ENCODE data around the gene CHRM2.

Gene CHRM2

DNA sequence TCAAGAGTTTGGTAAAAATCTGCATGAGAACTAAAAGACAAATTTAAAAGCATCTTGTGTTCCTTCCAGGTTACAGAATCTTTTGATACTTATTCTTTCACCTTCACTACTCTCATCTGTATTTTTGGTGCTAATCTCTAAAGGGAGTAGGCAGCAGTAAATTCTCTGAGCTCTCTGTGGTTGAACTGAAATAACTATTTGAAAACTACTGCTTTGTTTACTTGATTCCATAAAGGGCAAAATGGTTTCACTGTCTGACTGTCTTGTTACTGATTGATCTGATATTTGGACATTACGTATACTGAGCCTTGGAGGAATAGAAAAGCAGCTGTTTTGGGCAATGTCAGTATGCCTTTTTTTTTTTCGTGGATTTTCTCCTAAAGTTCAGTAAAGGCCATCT lies 103.3 kb downstream of the CHRM2 start:
- H3K27ac ChIP-seq: no peak overlapping the region
- TF ChIP-seq, protein P1, sequence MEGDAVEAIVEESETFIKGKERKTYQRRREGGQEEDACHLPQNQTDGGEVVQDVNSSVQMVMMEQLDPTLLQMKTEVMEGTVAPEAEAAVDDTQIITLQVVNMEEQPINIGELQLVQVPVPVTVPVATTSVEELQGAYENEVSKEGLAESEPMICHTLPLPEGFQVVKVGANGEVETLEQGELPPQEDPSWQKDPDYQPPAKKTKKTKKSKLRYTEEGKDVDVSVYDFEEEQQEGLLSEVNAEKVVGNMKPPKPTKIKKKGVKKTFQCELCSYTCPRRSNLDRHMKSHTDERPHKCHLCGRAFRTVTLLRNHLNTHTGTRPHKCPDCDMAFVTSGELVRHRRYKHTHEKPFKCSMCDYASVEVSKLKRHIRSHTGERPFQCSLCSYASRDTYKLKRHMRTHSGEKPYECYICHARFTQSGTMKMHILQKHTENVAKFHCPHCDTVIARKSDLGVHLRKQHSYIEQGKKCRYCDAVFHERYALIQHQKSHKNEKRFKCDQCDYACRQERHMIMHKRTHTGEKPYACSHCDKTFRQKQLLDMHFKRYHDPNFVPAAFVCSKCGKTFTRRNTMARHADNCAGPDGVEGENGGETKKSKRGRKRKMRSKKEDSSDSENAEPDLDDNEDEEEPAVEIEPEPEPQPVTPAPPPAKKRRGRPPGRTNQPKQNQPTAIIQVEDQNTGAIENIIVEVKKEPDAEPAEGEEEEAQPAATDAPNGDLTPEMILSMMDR (IDR thresholded peaks at IDR 0.05): no peak
- TF ChIP-seq ZFX (IDR thresholded peaks at IDR 0.05; ENCODE audit: borderline replicate concordance): no peak

DNA sequence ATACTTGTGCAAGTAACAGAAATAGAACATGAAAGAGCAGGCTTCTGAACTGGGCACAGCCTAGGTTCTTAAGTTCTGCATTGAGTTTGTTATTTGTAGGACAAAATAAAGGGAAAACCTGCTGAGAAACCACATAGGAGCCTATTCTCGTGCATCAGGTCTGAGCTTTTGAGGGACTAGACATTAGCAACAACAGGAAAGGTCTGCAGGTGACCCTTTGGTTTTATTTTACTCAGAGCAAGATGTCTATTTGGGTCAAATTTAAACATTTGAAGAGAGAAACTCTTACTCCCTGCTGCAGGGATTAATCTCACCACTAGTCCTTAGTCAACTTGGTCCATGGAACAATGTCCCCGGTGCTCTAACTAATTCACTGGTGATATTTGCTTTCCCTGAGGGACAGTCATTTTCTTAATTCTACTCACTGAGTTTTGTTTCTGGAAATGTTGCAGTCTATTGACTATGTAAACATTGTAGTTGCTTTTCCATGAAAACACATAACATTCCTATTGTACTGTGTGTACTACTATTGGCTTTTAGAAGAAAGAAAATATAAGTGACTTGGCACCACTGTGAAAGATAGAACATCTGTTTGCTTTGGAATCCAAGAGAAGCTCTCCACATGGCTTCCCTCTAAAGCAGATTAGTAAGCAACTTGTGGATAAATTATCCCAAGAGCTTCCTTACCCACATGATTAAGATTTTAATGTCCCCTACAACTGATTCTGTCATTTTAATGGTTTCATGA lies 108.2 kb downstream of the CHRM2 start:
- TF ChIP-seq ZFX (IDR thresholded peaks at IDR 0.05; ENCODE audit: borderline replicate concordance): no peak
- TF ChIP-seq, protein P1 (IDR thresholded peaks at IDR 0.05): no peak
- no peak overlapping the region for H3K27ac ChIP-seq

DNA sequence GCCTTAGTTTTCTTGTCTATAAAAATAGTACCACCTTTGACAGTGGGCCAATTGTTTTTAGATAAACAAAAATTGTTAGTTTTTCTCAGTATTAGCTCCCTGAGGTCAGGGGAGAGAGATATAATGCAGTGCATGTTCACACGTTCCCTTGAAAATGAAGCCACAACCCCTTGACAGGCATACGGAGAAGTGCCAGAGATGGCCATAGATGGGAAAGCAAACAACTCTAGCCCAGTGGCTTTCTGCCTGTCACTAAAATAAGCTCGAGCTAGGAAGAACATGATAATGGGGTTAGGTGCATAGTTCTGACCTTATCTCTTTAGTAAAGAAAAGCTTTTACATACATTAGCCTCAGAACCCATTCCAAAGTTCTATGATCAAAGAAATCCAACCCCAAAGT lies 124.9 kb downstream of the CHRM2 start:
- TF ChIP-seq, protein P1 (IDR thresholded peaks at IDR 0.05): no peak
- TF ChIP-seq ZFX (IDR thresholded peaks at IDR 0.05; ENCODE audit: borderline replicate concordance): no peak
- no peak overlapping the region for H3K27ac ChIP-seq

DNA sequence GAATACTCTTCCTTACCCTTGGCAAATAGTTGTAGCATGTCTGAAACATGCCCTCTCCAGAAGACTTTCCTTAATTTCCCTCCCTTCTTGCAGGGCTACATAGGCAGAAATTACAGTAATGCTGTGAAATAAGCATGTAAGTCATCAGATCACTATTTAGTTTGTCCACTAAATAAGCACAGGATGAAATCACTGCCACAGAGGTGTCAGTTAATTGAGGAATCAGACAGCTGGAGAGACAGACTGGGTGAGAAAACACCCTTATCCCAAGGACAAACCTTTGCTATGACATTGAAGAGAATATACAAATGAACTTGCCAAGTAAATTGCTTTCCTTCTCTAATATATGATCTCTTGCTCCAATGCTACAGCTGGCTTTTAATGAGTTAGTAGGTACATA lies 129.3 kb downstream of the CHRM2 start:
- TF ChIP-seq, protein P1 (IDR thresholded peaks at IDR 0.05): no peak
- TF ChIP-seq ZFX (IDR thresholded peaks at IDR 0.05; ENCODE audit: borderline replicate concordance): no peak
- no peak overlapping the region for H3K27ac ChIP-seq

DNA sequence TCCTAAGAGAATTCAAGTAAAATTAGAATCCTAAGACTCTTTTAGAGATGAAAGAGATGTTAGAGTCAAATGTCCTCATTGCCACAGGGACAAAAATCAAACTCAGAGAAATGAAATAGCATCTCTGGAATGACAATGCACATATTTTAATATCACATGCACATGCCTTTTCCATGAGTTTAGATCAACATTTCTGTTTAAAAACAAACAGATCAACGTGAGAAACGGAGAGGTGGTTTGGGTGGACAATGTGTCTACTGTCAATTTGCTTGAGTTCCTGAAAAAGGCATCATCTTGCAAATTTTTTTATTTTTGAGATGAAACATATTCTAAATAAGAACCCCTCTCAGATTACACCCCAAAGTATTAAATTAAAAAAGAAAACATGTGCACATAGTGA lies 130.0 kb downstream of the CHRM2 start:
- TF ChIP-seq, protein P1 (IDR thresholded peaks at IDR 0.05): no peak
- TF ChIP-seq ZFX (IDR thresholded peaks at IDR 0.05; ENCODE audit: borderline replicate concordance): no peak
- H3K27ac ChIP-seq: no peak overlapping the region

DNA sequence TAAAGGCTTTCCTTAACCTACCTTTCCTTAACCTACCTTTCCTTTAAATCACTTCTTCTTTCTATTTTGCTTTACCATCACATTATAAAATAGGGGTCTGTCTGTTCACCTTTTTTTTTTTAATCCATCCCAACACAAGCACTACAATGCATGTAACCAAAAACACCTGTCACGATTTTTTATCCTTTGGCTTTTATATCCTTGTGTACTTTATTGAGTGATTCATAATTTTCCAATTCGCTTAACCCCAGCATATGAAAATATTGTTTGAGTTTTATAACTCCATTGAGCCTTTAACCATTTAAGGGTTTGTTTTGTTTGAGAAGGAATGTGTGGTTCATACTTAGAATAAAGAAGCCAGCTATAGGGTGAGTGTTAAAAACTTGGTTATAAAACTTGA lies 132.2 kb downstream of the CHRM2 start:
- no peak overlapping the region for H3K27ac ChIP-seq
- TF ChIP-seq, protein P1 (IDR thresholded peaks at IDR 0.05): no peak
- TF ChIP-seq ZFX (IDR thresholded peaks at IDR 0.05; ENCODE audit: borderline replicate concordance): no peak

DNA sequence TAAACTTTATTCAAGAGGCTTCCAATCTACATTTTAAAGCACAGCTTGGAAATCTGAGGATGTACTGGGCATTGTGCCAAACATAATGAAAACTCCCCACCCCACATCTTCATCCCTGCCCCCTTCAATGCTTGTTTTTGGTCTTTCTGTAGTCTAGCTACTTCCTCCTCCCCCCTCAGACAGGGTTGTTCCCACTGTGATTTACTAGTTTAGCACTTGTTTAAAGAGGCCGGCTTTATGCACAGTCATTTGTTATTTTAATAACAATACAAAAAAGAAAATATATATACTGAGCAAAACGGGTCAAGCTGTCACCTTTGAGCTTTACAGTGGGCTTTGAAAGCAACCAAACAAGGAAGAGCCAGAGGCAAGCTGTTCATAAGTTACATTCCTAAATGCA lies 132.6 kb downstream of the CHRM2 start:
- TF ChIP-seq, protein P1 (IDR thresholded peaks at IDR 0.05): no peak
- TF ChIP-seq ZFX (IDR thresholded peaks at IDR 0.05; ENCODE audit: borderline replicate concordance): no peak
- H3K27ac ChIP-seq: no peak overlapping the region
